Measurements from ENCODE around the gene EPB41L5. TPM values are rescaled to one million over a fixed set of nuclear protein-coding genes. Genes with fewer than 3 reads are reported as not detected.
A peak's percentile ranks its signal among the peaks of the same experiment; 100 is the strongest.
"Not testable (repeated sequence)": the region's sequence is repeated elsewhere in the genome, so short reads cannot be mapped to it uniquely, and the experiment has no call there.

Gene EPB41L5
- total RNA-seq, 8 experiments from 2014 or later = 3.0 to 40.7 (median 18.1) TPM

- Histone ChIP-seq H3K4me1 (replicated peaks in 1 of 2) (peaks cover 2 to 3% of the 10 kb centered on the region in 2 donors), H3K27ac (no peak overlapping the region), H3K4me3 (no peak overlapping the region)
- in situ Hi-C loops (cut with MboI; ENCODE audit: low pct_unique_long_range_greater_than_20kb in 2 of 9, low sequenced_read_pairs in 9 of 9, unreplicated experiment in 9 of 9) = no loop called here
- no peak for ATAC-seq (replicated peaks in 6 of 8)
- WGBS, 10 experiments = 45 to 96% (median 84%) methylated on average over 1 to 4 of the region's 4 CpGs
Observed at GRCh38 chr2:120037995-120038541, 25.2 kb downstream of the EPB41L5 start.

GRCh38 chr2:120042359-120042758 lies 29.5 kb downstream of the EPB41L5 start:
- ATAC-seq (replicated peaks in 6 of 8) = peak in 3 of 8 experiments; percentile 87 to 94 (median 89)
- Histone ChIP-seq H3K4me3 (no peak overlapping the region), H3K4me1 (replicated peaks in 1 of 2) (no peaks in the 10 kb centered on the region), H3K27ac (no peak overlapping the region)
- in situ Hi-C loops (cut with MboI; ENCODE audit: low pct_unique_long_range_greater_than_20kb in 2 of 9, low sequenced_read_pairs in 9 of 9, unreplicated experiment in 9 of 9) = no loop called here
- 0 to 100% (median 80%) methylated on average over 1 of the region's 1 CpG; no CpG with 5 or more reads in 3 of the 10 experiments for WGBS, 10 experiments

- ATAC-seq (replicated peaks in 6 of 8) = no peak
- no peak overlapping the region for H3K4me3 ChIP-seq
- in situ Hi-C loops (cut with MboI; ENCODE audit: low pct_unique_long_range_greater_than_20kb in 2 of 9, low sequenced_read_pairs in 9 of 9, unreplicated experiment in 9 of 9) = no loop called here
- no peak overlapping the region for H3K27ac ChIP-seq
- H3K4me1 ChIP-seq (replicated peaks in 1 of 2) = no peaks in the 10 kb centered on the region
Observed at GRCh38 chr2:120044336-120044735, 31.5 kb downstream of the EPB41L5 start.

- 90 to 100% (median 100%) methylated on average over 1 to 2 of the region's 4 CpGs; no CpG with 5 or more reads in 5 of the 10 experiments for WGBS, 10 experiments
- in situ Hi-C loops (cut with MboI; ENCODE audit: low pct_unique_long_range_greater_than_20kb in 2 of 9, low sequenced_read_pairs in 9 of 9, unreplicated experiment in 9 of 9); ATAC-seq (replicated peaks in 6 of 8); H3K4me3 ChIP-seq; H3K27ac ChIP-seq; H3K4me1 ChIP-seq (replicated peaks in 1 of 2): not testable (repeated sequence)
Observed at GRCh38 chr2:120045775-120046174, 32.9 kb downstream of the EPB41L5 start.

- in situ Hi-C loops (cut with MboI; ENCODE audit: low pct_unique_long_range_greater_than_20kb in 2 of 9, low sequenced_read_pairs in 9 of 9, unreplicated experiment in 9 of 9); H3K4me3 ChIP-seq; H3K27ac ChIP-seq; H3K4me1 ChIP-seq (replicated peaks in 1 of 2); ATAC-seq (replicated peaks in 6 of 8): not testable (repeated sequence)
- 86 to 100% (median 93%) methylated on average over 1 to 2 of the region's 2 CpGs; no CpG with 5 or more reads in 6 of the 10 experiments for WGBS, 10 experiments
Observed at GRCh38 chr2:120046252-120046651, 33.4 kb downstream of the EPB41L5 start.

GRCh38 chr2:120052597-120052996 lies 39.7 kb downstream of the EPB41L5 start:
- 50 to 100% (median 100%) methylated on average over 1 to 2 of the region's 2 CpGs; no CpG with 5 or more reads in 1 of the 10 experiments for WGBS, 10 experiments

GRCh38 chr2:120053891-120054290 lies 41.0 kb downstream of the EPB41L5 start:
- in situ Hi-C loops (cut with MboI; ENCODE audit: low pct_unique_long_range_greater_than_20kb in 2 of 9, low sequenced_read_pairs in 9 of 9, unreplicated experiment in 9 of 9) = no loop called here

More at GRCh38 chr2:120052597-120052996, 39.7 kb downstream of the EPB41L5 start:
- Histone ChIP-seq H3K4me3 (no peak overlapping the region), H3K27ac (no peak overlapping the region), H3K4me1 (replicated peaks in 1 of 2) (no peaks in the 10 kb centered on the region)
- in situ Hi-C loops (cut with MboI; ENCODE audit: low pct_unique_long_range_greater_than_20kb in 2 of 9, low sequenced_read_pairs in 9 of 9, unreplicated experiment in 9 of 9) = no loop called here
- no peak for ATAC-seq (replicated peaks in 6 of 8)

GRCh38 chr2:120059483-120059882 lies 46.6 kb downstream of the EPB41L5 start:
- H3K4me1 ChIP-seq (replicated peaks in 1 of 2) = no peaks in the 10 kb centered on the region
- 42 to 96% (median 83%) methylated on average over 1 to 8 of the region's 8 CpGs for WGBS, 10 experiments
- H3K27ac ChIP-seq = no peak overlapping the region
- in situ Hi-C loops (cut with MboI; ENCODE audit: low pct_unique_long_range_greater_than_20kb in 2 of 9, low sequenced_read_pairs in 9 of 9, unreplicated experiment in 9 of 9) = no loop called here
- no peak for ATAC-seq (replicated peaks in 6 of 8)
- H3K4me3 ChIP-seq = no peak overlapping the region

More at GRCh38 chr2:120053891-120054290, 41.0 kb downstream of the EPB41L5 start:
- 0 to 100% (median 79%) methylated on average over 1 to 3 of the region's 3 CpGs; no CpG with 5 or more reads in 1 of the 10 experiments for WGBS, 10 experiments
- ATAC-seq (replicated peaks in 6 of 8) = peak in 1 of 8 experiments; percentile 43
- no peaks in the 10 kb centered on the region for H3K4me1 ChIP-seq (replicated peaks in 1 of 2)
- H3K4me3 ChIP-seq = no peak overlapping the region
- no peak overlapping the region for H3K27ac ChIP-seq

- WGBS, 10 experiments = 84 to 100% (median 100%) methylated on average over 1 to 2 of the region's 2 CpGs; no CpG with 5 or more reads in 1 of the 10 experiments
- H3K4me1 ChIP-seq (replicated peaks in 1 of 2) = no peaks in the 10 kb centered on the region
- no peak for ATAC-seq (replicated peaks in 6 of 8)
- no peak overlapping the region for H3K27ac ChIP-seq
- H3K4me3 ChIP-seq = no peak overlapping the region
- in situ Hi-C loops (cut with MboI; ENCODE audit: low pct_unique_long_range_greater_than_20kb in 2 of 9, low sequenced_read_pairs in 9 of 9, unreplicated experiment in 9 of 9) = no loop called here
Observed at GRCh38 chr2:120060088-120060623, 47.3 kb downstream of the EPB41L5 start.

- Histone ChIP-seq H3K4me1 (replicated peaks in 1 of 2) (no peaks in the 10 kb centered on the region), H3K27ac (no peak overlapping the region), H3K4me3 (no peak overlapping the region)
- WGBS, 10 experiments = 33 to 100% (median 83%) methylated on average over 1 of the region's 1 CpG; no CpG with 5 or more reads in 3 of the 10 experiments
- in situ Hi-C loops (cut with MboI; ENCODE audit: low pct_unique_long_range_greater_than_20kb in 2 of 9, low sequenced_read_pairs in 9 of 9, unreplicated experiment in 9 of 9) = no loop called here
- ATAC-seq (replicated peaks in 6 of 8) = no peak
Observed at GRCh38 chr2:120064664-120065063, 51.8 kb downstream of the EPB41L5 start.

GRCh38 chr2:120066800-120067547 lies 54.1 kb downstream of the EPB41L5 start:
- in situ Hi-C loops (cut with MboI; ENCODE audit: low pct_unique_long_range_greater_than_20kb in 2 of 9, low sequenced_read_pairs in 9 of 9, unreplicated experiment in 9 of 9) = no loop called here
- peak in 3 of 8 experiments; percentile 41 to 98 (median 55) for ATAC-seq (replicated peaks in 6 of 8)
- Histone ChIP-seq H3K27ac (peak overlapping the region in 1 of 2 donors; percentile 13), H3K4me3 (no peak overlapping the region), H3K4me1 (replicated peaks in 1 of 2) (no peaks in the 10 kb centered on the region)
- WGBS, 10 experiments = 60 to 100% (median 83%) methylated on average over 2 to 6 of the region's 6 CpGs

- H3K4me3 ChIP-seq; H3K27ac ChIP-seq; ATAC-seq (replicated peaks in 6 of 8); in situ Hi-C loops (cut with MboI; ENCODE audit: low pct_unique_long_range_greater_than_20kb in 2 of 9, low sequenced_read_pairs in 9 of 9, unreplicated experiment in 9 of 9); H3K4me1 ChIP-seq (replicated peaks in 1 of 2): not testable (repeated sequence)
- 70 to 100% (median 94%) methylated on average over 2 to 12 of the region's 20 CpGs; no CpG with 5 or more reads in 1 of the 10 experiments for WGBS, 10 experiments
Observed at GRCh38 chr2:120068040-120068658, 55.3 kb downstream of the EPB41L5 start.

- no peak for ATAC-seq (replicated peaks in 6 of 8)
- H3K27ac ChIP-seq = no peak overlapping the region
- WGBS, 10 experiments = 90 to 100% (median 100%) methylated on average over 1 of the region's 1 CpG; no CpG with 5 or more reads in 1 of the 10 experiments
- H3K4me3 ChIP-seq = no peak overlapping the region
- in situ Hi-C loops (cut with MboI; ENCODE audit: low pct_unique_long_range_greater_than_20kb in 2 of 9, low sequenced_read_pairs in 9 of 9, unreplicated experiment in 9 of 9) = no loop called here
- no peaks in the 10 kb centered on the region for H3K4me1 ChIP-seq (replicated peaks in 1 of 2)
Observed at GRCh38 chr2:120075545-120075944, 62.7 kb downstream of the EPB41L5 start.
